B cell (primary cell): ENCODE results near the gene UBE2E3.

ENCODE experiments used
- EZH2 ChIP-seq: IDR thresholded peaks from 2 replicates; pipeline ENCODE4 v1.6.1; 2012; ENCODE audit warnings: borderline replicate concordance, low read depth, mild to moderate bottlenecking, moderate library complexity, low read length; ENCODE audit not compliant: insufficient read depth, poor library complexity, severe bottlenecking
- TF ChIP-seq, protein P1 (sequence below): fragments of 200-600 bp; IDR thresholded peaks from one replicate; pipeline ENCODE4 v1.8.0; 2022; ENCODE audit warnings: antibody characterized with exemption, mild to moderate bottlenecking

DNA sequence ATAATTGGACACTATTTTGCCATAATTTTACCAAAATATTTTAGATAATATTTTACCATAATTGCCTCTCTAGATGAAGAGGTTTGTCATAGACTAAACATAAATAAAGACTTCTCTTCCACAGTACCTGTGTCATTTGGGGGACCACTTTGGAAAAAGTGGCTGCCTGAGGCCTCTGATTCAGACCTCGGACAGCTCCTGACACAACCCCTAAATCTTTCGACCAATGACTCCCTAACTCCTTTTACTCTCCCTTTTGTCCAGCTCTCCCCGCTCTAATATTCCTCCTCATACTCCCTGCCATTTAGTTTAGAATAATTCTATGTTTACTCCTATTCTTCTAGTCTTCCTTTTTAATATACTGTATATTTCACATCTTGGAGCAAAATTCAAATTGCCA is 36.0 kb upstream of the UBE2E3 start:
- TF ChIP-seq, protein P1, sequence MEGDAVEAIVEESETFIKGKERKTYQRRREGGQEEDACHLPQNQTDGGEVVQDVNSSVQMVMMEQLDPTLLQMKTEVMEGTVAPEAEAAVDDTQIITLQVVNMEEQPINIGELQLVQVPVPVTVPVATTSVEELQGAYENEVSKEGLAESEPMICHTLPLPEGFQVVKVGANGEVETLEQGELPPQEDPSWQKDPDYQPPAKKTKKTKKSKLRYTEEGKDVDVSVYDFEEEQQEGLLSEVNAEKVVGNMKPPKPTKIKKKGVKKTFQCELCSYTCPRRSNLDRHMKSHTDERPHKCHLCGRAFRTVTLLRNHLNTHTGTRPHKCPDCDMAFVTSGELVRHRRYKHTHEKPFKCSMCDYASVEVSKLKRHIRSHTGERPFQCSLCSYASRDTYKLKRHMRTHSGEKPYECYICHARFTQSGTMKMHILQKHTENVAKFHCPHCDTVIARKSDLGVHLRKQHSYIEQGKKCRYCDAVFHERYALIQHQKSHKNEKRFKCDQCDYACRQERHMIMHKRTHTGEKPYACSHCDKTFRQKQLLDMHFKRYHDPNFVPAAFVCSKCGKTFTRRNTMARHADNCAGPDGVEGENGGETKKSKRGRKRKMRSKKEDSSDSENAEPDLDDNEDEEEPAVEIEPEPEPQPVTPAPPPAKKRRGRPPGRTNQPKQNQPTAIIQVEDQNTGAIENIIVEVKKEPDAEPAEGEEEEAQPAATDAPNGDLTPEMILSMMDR = no peak
- no peak for TF ChIP-seq EZH2
